ENCODE results near the gene OTUD5. TPM values are rescaled to one million over a fixed set of nuclear protein-coding genes. Genes with fewer than 3 reads are reported as not detected.

OTUD5 gene
- total RNA-seq, 1 experiment from 2014 or later = 62.5 TPM

DNA sequence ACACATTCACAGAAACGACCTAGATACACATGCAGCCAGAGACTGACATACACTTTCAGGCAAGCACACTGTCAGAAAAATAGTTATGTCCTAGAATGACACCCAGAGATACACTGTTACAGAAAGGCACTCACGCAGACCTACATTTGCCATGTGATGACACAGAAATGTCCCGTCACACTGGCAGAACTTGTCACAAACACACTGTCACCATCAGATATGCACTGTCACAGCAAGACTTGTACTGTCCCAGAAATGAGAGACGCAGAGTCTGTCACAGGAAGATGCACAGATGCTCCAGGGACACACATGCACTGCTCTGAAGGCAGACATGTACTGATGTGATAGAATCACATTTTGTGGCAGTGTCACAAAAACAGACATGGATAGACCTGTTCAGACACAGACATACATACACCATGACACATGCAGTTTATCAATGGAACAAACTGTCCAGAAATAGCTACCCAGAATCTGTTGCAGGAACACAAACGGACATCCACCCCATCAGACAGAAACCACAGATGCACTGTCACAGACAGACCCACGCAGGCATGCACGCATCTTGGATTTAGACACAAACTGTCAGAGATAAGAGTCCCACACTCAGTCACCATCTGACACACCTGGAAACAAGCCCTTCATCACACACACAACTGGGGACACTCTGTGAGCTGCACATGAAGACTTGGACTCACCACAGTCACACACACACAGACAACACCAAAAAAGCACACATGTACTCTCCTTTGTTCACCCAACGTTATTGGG lies 37.3 kb downstream of the OTUD5 start:
- peak overlapping the region; percentile 63 for H3K4me2 ChIP-seq (ENCODE audit: insufficient read depth, insufficient read length, low read length)
- no peak for DNase-seq
- no peak overlapping the region for H3T11ph ChIP-seq (ENCODE audit: low read length)
- peak overlapping the region; percentile 29 for H3K27ac ChIP-seq (ENCODE audit: insufficient read length, low read depth, low read length)
- H3K4me3 Mint-ChIP-seq = peak overlapping the region; percentile 95 to 99
- peaks cover 11% of the 10 kb centered on the region; the same call in 1 of the 2 replicates for H3K4me1 ChIP-seq (ENCODE audit: insufficient read depth, low read length)
- H2BK15ac ChIP-seq (ENCODE audit: low read depth, low read length) = no peak overlapping the region
- no peak overlapping the region for H3K18ac ChIP-seq (ENCODE audit: insufficient read length, low read depth, low read length)
- H4K91ac ChIP-seq (ENCODE audit: insufficient read length, low read depth, low read length) = no peak overlapping the region
- no peak overlapping the region for H2BK120ac ChIP-seq (ENCODE audit: low read depth, low read length, poor library complexity, severe bottlenecking)
- H4K20me1 ChIP-seq (ENCODE audit: control insufficient read depth, insufficient read depth, insufficient read length) = peaks cover 2% of the 10 kb centered on the region
- H3K27me3 Mint-ChIP-seq (ENCODE audit: low read depth) = peaks cover 4% of the 10 kb centered on the region
- no peak overlapping the region for H2AFZ ChIP-seq (ENCODE audit: low read length)
- H3K14ac ChIP-seq (ENCODE audit: insufficient read depth, low read length) = no peak overlapping the region
- peak overlapping the region; percentile 88 for H3K9ac ChIP-seq (ENCODE audit: extremely low read depth, insufficient read length, low read length)
- H3K23ac ChIP-seq (ENCODE audit: insufficient read length, low read depth, low read length) = no peak overlapping the region
- no CpG with 5 or more reads among the region's 8 CpGs for WGBS (ENCODE audit: extremely low coverage, insufficient read length, low lambda C conversion rate)
- no peak overlapping the region for H2BK20ac ChIP-seq (ENCODE audit: low read depth, low read length, poor library complexity, severe bottlenecking)
- H3K4ac ChIP-seq (ENCODE audit: low read depth, low read length) = no peak overlapping the region
- H2AK5ac ChIP-seq (ENCODE audit: insufficient read length, low read length) = no peak overlapping the region
- no peaks in the 10 kb centered on the region for H3K23me2 ChIP-seq (ENCODE audit: insufficient read length, low read depth, low read length, poor library complexity, severe bottlenecking)
- no peak overlapping the region for H4K5ac ChIP-seq (ENCODE audit: insufficient read length, low read depth, low read length)
- H4K8ac ChIP-seq (replicated peaks; ENCODE audit: insufficient read length, low read depth, low read length) = no peak overlapping the region
- TF ChIP-seq, protein P1, sequence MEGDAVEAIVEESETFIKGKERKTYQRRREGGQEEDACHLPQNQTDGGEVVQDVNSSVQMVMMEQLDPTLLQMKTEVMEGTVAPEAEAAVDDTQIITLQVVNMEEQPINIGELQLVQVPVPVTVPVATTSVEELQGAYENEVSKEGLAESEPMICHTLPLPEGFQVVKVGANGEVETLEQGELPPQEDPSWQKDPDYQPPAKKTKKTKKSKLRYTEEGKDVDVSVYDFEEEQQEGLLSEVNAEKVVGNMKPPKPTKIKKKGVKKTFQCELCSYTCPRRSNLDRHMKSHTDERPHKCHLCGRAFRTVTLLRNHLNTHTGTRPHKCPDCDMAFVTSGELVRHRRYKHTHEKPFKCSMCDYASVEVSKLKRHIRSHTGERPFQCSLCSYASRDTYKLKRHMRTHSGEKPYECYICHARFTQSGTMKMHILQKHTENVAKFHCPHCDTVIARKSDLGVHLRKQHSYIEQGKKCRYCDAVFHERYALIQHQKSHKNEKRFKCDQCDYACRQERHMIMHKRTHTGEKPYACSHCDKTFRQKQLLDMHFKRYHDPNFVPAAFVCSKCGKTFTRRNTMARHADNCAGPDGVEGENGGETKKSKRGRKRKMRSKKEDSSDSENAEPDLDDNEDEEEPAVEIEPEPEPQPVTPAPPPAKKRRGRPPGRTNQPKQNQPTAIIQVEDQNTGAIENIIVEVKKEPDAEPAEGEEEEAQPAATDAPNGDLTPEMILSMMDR (conservative IDR thresholded peaks at IDR 0.05) = no peak
- no peaks in the 10 kb centered on the region for H3K27me3 ChIP-seq (ENCODE audit: insufficient read depth, low read length)
- H3K27ac Mint-ChIP-seq = peak overlapping the region; percentile 93 to 97 (median 97)
- H2BK5ac ChIP-seq (ENCODE audit: insufficient read length, low read length) = no peak overlapping the region
- peaks cover 63 to 76% of the 10 kb centered on the region in 2 experiments for H3K9me3 Mint-ChIP-seq
- H3K79me2 ChIP-seq (ENCODE audit: insufficient read depth, low read length) = peaks cover 30% of the 10 kb centered on the region
- H2BK12ac ChIP-seq (ENCODE audit: insufficient read length, low read depth, low read length) = no peak overlapping the region
- peaks cover 49 to 63% (median 54%) of the 10 kb centered on the region in 3 experiments for H3K36me3 Mint-ChIP-seq (ENCODE audit: insufficient read depth in 1 of 3, low read depth in 3 of 3)
- H3K56ac ChIP-seq (ENCODE audit: insufficient read length, low read depth, low read length) = no peak overlapping the region
- peaks cover 3% of the 10 kb centered on the region for H3K79me1 ChIP-seq (ENCODE audit: insufficient read depth, low read depth, low read length, poor library complexity, severe bottlenecking)
- no peaks in the 10 kb centered on the region for H3K9me3 ChIP-seq (ENCODE audit: control insufficient read depth, low read depth, low read length)
- peaks cover 19 to 37% of the 10 kb centered on the region in 2 experiments for H3K4me1 Mint-ChIP-seq
